ENCODE results near the gene MTMR2.

DNA sequence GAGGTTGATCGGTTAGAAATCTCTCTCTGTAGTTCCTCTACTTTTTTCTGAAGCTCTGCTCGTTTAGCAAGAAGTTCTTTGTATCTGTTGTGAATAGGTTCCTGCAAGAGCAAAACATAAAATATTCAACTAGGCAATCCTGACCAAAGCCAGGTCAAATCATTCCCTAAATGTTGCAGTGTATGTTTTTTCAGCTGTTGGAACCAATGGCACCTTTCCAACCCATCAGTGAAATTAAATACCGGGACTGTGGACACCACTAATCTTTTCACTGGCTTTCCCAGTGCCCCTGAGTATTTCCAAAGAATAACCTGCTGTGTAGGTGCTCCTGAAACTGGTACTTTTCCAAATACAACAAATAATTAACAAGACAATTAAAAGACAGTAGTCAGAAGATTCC is 88.6 kb downstream of the MTMR2 start:
- TF ChIP-seq CTCF (IDR thresholded peaks at IDR 0.05; ENCODE audit: insufficient read depth, low read length) (no peak), POLR2AphosphoS5 (IDR thresholded peaks at IDR 0.05; ENCODE audit: low read depth) (no peak), GABPA (IDR thresholded peaks at IDR 0.05; ENCODE audit: low read depth) (no peak)
